ENCODE measurements around the gene GFRA4.

The GFRA4 gene

DNA sequence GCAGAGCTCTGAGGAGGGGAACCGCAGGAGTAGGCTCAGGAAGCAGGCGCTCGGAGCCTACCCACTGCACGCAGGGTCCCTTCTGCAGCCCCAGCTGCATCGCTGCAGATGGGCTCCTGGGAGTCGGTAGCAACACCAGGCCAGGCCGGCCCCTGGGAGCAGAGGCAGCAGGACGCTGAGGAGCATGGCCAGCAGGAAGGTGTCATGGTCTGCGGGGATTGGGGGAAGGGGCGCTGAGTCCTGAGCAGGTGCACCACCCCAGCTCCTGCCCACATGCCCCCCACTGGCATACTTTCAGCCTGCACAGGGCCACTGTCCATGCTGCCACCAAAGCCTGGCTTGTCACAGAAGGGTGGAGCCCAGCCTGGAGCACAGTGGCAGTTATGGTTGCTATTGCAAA is 7.7 kb upstream of the GFRA4 start:
- no peak overlapping the region for H3K4me3 ChIP-seq (ENCODE audit: low read depth in 1 of 2, low read length in 2 of 2)
- H3K9ac ChIP-seq (ENCODE audit: low read length), result no peak overlapping the region
- H3K27ac ChIP-seq (ENCODE audit: low read depth, low read length), result no peak overlapping the region
- H3K36me3 ChIP-seq (ENCODE audit: insufficient read depth, low read length), result peaks cover 38% of the 10 kb centered on the region
- H3K27me3 ChIP-seq (ENCODE audit: control insufficient read depth in 1 of 2, insufficient read depth in 2 of 2, low read length in 2 of 2), result peaks cover 0 to 5% of the 10 kb centered on the region in 2 donors
- H3K9me3 ChIP-seq (ENCODE audit: low read length), result no peaks in the 10 kb centered on the region
- H3K4me1 ChIP-seq (ENCODE audit: insufficient read depth, low read length), result peaks cover 21% of the 10 kb centered on the region

DNA sequence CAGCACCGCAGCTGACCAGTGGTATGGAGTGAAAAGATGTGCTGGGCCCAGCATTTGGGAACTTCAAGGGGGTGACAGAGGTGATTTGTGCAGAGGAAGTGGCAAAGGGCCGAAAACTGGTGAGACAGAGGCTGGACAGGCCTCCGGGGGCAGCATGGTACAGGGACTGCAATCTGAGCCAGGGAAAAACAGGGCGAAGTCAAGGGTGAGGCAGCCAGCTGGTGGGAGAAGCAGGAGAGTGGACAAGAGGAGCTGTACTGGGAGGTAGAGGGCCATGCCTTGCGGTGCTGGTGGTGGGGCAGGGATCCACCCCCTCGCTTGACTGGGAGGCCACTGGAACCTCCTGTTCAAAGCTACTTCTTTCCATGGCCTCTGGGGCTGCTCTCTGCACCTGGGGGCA is 7.3 kb upstream of the GFRA4 start:
- Histone ChIP-seq H3K9me3 (ENCODE audit: low read length) (no peaks in the 10 kb centered on the region), H3K27ac (ENCODE audit: low read depth, low read length) (no peak overlapping the region), H3K4me1 (ENCODE audit: insufficient read depth, low read length) (peaks cover 21% of the 10 kb centered on the region)

DNA sequence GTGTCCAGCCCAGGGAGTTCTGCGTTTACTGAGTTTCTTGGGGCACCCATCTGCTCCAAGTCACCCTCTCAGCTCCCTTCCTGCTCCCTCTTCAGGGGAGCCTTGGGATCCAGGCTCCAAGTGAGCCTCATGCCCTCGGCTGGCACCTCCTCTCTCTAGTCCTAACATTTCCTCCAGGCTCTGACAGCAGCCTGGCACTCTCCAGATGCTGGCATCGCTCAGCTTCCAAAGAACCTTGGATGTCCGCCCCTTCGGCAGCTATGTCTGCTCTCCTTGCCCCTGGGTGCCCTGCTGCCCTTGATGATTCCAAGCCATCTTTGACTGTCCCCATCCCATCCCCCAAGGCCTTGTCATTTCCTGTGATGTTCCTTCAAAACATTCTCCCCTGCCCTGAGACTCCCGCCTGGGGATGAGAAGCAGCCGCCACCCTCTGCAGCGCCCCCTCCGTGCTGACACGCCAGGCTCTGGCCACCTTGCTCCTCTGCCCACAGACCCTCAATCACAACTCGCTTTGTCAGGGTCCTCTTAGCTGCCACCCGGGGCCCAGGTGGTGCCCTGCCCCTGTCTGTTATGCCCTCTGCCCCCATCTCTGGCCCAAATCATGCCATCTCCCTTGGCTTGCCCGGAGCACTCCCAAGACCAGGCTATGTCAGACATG is 6.6 kb upstream of the GFRA4 start:
- Histone ChIP-seq H3K27ac (ENCODE audit: low read depth, low read length) (no peak overlapping the region), H3K36me3 (ENCODE audit: insufficient read depth, low read length) (peaks cover 27% of the 10 kb centered on the region)

More for the DNA sequence above, 7.3 kb upstream of the GFRA4 start:
- Histone ChIP-seq H3K27me3 (ENCODE audit: control insufficient read depth in 1 of 2, insufficient read depth in 2 of 2, low read length in 2 of 2) (peaks cover 0 to 5% of the 10 kb centered on the region in 2 donors), H3K36me3 (ENCODE audit: insufficient read depth, low read length) (peaks cover 34% of the 10 kb centered on the region), H3K4me3 (ENCODE audit: low read depth in 1 of 2, low read length in 2 of 2) (no peak overlapping the region), H3K9ac (ENCODE audit: low read length) (no peak overlapping the region)

DNA sequence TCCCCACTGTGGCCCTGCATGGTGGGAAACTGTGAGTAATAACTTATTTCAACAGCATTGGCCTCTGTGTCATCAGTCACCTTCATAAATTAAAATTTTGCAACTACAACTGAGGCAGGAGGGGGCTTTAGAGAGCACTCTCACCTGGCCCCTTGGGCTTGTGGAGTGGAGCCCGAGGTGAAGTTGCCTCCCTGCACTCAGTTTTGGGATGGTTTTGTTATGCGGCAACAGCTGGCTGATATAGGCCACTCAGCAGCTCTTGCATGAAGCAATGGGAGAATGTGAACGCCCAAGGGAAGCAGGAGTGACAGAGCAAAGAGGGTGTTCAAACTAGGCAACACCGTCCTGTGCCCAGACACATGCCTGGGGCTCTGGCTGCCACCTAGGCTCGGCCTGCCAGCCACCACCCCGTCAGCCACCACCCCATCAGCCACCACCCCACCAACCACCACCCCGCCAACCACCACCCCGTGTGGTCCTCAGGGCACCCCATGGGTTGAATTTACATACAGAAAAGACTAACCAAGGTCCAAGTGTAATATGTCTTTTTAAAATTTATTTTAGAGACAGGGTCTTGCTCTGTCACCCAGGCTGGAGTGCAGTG is 4.3 kb upstream of the GFRA4 start:
- H3K9ac ChIP-seq (ENCODE audit: low read length), result no peak overlapping the region
- no peaks in the 10 kb centered on the region for H3K9me3 ChIP-seq (ENCODE audit: low read length)
- peaks cover 21% of the 10 kb centered on the region for H3K4me1 ChIP-seq (ENCODE audit: insufficient read depth, low read length)
- H3K36me3 ChIP-seq (ENCODE audit: insufficient read depth, low read length), result peaks cover 17% of the 10 kb centered on the region
- H3K4me3 ChIP-seq (ENCODE audit: low read depth in 1 of 2, low read length in 2 of 2), result no peak overlapping the region
- H3K27me3 ChIP-seq (ENCODE audit: control insufficient read depth in 1 of 2, insufficient read depth in 2 of 2, low read length in 2 of 2), result peaks cover 0 to 4% of the 10 kb centered on the region in 2 donors
- no peak overlapping the region for H3K27ac ChIP-seq (ENCODE audit: low read depth, low read length)

More for the DNA sequence above, 6.6 kb upstream of the GFRA4 start:
- H3K27me3 ChIP-seq (ENCODE audit: control insufficient read depth in 1 of 2, insufficient read depth in 2 of 2, low read length in 2 of 2), result peaks cover 0 to 3% of the 10 kb centered on the region in 2 donors
- H3K9ac ChIP-seq (ENCODE audit: low read length), result no peak overlapping the region
- H3K4me1 ChIP-seq (ENCODE audit: insufficient read depth, low read length), result peaks cover 21% of the 10 kb centered on the region
- H3K9me3 ChIP-seq (ENCODE audit: low read length), result no peaks in the 10 kb centered on the region
- no peak overlapping the region for H3K4me3 ChIP-seq (ENCODE audit: low read depth in 1 of 2, low read length in 2 of 2)

DNA sequence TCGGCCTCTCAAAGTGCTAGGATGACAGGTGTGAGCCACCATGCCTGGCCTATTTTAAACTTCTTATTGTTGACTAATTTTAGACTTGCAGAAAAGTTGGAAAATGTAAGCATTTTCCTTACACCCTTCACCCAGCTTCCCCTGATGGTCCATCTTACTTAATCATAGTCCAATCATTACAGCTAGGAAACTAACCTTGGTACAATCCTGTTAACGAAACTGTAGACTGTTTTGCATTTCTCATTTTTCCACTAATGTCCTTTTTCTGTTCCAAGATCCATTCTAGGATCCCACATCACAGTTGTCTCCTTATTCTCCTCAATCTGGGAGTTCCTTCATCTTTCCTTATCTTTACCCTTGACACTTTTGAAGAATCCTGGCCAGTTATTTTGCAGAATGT is 659 bp upstream of the GFRA4 start:
- Histone ChIP-seq H3K9ac (ENCODE audit: low read length) (no peak overlapping the region), H3K27me3 (ENCODE audit: control insufficient read depth in 1 of 2, insufficient read depth in 2 of 2, low read length in 2 of 2) (peaks cover 11 to 38% of the 10 kb centered on the region in 2 donors), H3K27ac (ENCODE audit: low read depth, low read length) (no peak overlapping the region), H3K4me3 (ENCODE audit: low read depth in 1 of 2, low read length in 2 of 2) (no peak overlapping the region), H3K36me3 (ENCODE audit: insufficient read depth, low read length) (peaks cover 8% of the 10 kb centered on the region), H3K9me3 (ENCODE audit: low read length) (no peaks in the 10 kb centered on the region), H3K4me1 (ENCODE audit: insufficient read depth, low read length) (peaks cover 5% of the 10 kb centered on the region)

DNA sequence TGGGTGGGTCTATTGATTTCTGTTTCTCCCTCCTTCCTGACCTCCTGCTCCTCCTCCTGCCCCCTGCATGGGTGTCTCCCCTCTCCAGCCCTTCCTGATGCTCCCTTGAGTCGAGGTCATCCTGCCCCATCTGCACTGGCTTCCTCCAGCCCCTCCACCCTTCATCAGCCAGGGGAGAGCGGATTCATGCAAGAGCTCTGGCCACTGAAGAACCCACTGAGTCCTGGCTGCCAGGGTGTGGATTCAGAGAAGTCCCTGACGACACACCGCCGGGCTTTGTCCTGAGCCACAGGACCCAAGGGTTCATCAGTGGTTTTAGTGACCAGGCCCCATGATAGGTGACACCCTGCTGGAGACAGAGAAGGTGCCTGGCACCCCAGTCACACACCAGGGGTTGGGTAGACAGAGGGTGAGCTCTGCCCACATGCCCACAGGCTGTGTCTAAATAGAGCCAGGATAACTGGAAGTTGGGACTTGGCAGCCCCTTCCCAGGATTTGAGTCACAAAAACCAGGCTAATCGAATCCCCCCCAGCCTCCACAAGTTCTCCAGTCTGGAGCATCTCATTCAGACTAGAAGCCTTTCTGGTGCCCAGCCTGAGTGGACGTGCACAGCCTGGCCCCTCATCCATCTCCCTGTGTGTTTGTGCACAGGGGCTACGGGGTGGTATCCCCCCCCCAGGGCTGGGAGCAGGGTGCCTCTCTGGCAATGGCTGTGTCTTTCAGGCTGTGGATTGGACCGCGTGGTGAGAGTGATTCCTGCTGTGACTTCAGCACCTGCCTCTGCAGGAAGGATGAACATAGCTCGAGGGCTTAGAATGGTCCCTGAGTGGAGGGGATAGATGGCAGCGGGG is 1.2 kb downstream of the GFRA4 start:
- Histone ChIP-seq H3K36me3 (ENCODE audit: insufficient read depth, low read length) (no peaks in the 10 kb centered on the region), H3K4me3 (ENCODE audit: low read depth in 1 of 2, low read length in 2 of 2) (no peak overlapping the region), H3K27me3 (ENCODE audit: control insufficient read depth in 1 of 2, insufficient read depth in 2 of 2, low read length in 2 of 2) (peaks cover 11 to 38% of the 10 kb centered on the region in 2 donors), H3K9me3 (ENCODE audit: low read length) (no peaks in the 10 kb centered on the region), H3K27ac (ENCODE audit: low read depth, low read length) (no peak overlapping the region), H3K9ac (ENCODE audit: low read length) (no peak overlapping the region), H3K4me1 (ENCODE audit: insufficient read depth, low read length) (peaks cover 5% of the 10 kb centered on the region)

DNA sequence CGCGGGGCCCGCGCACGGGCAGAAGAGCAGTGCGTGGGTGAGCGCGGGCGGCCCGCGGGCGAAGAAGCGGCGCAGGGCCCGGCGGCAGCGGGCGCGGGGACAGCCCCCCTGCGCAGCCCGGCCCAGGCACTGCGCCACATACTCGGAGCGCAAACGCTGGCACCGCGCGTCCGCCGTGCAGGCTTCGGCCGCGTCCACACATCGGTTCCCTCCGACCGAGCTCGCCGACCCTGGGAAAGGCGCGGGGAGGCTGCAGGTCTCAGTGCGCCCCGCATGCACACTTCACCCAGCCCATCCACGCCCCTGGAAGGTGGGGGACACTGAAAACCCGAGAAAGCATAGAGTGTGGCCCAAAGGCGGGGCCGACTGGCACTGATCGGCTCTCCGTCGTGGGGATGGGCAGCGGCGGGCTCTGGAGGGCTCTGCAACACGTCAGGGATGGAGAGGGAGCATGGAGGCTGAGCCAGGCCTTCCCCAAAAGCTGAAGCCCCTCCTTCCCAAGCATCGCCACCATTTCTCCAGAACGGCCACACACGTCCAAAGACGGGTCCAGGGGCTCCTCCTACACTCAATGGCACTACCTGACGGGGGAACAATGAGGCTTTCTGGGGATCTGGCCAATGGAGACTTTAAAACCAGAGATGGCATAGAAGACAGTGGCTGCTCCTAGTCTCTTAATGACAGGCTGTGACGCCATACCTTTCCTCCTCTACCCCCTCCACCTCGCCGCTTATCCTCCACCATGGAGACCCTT is 2.0 kb downstream of the GFRA4 start:
- no peaks in the 10 kb centered on the region for H3K9me3 ChIP-seq (ENCODE audit: low read length)
- H3K36me3 ChIP-seq (ENCODE audit: insufficient read depth, low read length), result no peaks in the 10 kb centered on the region
- no peak overlapping the region for H3K4me3 ChIP-seq (ENCODE audit: low read depth in 1 of 2, low read length in 2 of 2)
- no peak overlapping the region for H3K27ac ChIP-seq (ENCODE audit: low read depth, low read length)
- H3K27me3 ChIP-seq (ENCODE audit: control insufficient read depth in 1 of 2, insufficient read depth in 2 of 2, low read length in 2 of 2), result peaks cover 11 to 38% of the 10 kb centered on the region in 2 donors
- H3K9ac ChIP-seq (ENCODE audit: low read length), result no peak overlapping the region
- H3K4me1 ChIP-seq (ENCODE audit: insufficient read depth, low read length), result peaks cover 2% of the 10 kb centered on the region

DNA sequence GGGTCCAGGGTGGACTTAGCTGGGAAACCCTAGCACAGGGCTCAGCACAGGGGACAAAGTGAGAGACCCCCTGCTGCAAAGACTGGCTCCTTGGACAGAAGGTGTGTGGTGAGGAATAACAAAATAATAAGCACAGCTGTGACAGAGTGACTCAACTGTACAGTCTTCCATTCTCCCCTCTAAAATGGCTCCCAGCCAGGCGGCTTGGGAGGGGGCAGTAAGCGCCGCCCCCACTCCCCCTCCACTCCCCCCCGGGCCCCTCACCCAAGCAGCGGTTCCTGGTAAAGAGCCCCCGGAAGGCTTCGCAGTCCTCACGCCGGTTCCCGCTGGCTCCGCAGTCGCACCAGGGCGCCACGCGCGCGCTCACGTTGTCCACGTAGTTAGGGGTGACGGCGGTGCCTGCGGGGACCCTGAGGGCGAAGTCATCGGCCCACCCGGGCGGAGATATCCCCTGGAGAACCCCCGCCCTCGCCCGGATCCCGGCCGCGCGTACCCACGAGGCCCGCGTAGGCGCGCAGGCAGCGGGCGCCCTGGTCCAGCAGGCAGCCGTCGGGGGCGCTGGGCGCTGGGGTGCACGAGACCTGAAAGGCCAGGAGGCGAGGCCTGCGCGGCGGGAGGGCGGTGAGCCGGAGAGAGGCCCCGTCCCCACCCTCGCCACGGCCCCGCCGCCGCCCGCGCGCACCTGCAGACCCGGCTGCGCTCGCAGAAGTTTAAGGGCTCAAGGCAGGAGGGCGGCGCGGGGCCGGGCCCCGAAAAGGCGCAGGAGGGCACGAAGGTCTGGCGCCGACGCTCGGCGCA is 2.7 kb downstream of the GFRA4 start:
- Histone ChIP-seq H3K36me3 (ENCODE audit: insufficient read depth, low read length) (no peaks in the 10 kb centered on the region), H3K4me3 (ENCODE audit: low read depth in 1 of 2, low read length in 2 of 2) (no peak overlapping the region), H3K9ac (ENCODE audit: low read length) (no peak overlapping the region), H3K27me3 (ENCODE audit: control insufficient read depth in 1 of 2, insufficient read depth in 2 of 2, low read length in 2 of 2) (peaks cover 11 to 38% of the 10 kb centered on the region in 2 donors), H3K27ac (ENCODE audit: low read depth, low read length) (no peak overlapping the region), H3K9me3 (ENCODE audit: low read length) (no peaks in the 10 kb centered on the region), H3K4me1 (ENCODE audit: insufficient read depth, low read length) (no peaks in the 10 kb centered on the region)

DNA sequence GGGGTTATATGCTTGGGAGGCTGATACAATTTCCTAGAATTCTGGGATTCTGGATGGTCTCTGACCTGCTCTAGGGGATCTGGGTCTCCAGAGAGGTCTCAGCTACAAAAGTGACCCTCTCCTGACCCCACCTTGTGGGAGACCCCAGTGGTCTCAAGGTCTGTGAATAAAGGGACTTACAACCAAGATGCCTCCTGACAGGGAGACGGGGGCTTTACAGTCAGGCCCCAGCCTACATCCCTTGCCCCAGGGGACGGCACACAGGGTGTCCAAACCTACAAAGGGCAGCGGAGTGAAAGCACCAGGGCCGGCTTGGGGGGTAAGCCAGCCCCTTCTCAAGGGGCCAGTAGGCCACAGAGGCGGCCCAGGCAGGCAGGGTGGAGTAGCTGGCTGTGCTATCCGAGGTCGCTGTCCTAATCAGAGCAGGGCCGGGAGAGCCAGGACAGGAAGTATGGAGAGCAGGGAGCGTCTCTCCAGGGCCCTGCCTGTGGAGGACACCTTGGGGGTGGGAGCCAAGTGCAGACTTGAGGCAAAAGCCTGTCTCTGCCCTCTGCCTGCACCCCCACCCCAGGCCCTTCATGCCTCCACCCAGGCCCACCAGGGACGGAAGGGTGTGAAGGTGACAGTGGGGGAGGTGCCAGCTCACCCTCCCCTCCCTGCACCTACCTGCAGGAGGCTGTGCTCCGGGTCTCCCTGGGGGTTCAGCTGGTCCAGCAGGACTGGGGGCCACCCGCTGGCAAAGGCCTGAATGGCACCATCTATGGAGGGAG is 3.5 kb downstream of the GFRA4 start:
- peaks cover 11 to 38% of the 10 kb centered on the region in 2 donors for H3K27me3 ChIP-seq (ENCODE audit: control insufficient read depth in 1 of 2, insufficient read depth in 2 of 2, low read length in 2 of 2)
- H3K9me3 ChIP-seq (ENCODE audit: low read length), result no peaks in the 10 kb centered on the region
- H3K27ac ChIP-seq (ENCODE audit: low read depth, low read length), result no peak overlapping the region
- no peaks in the 10 kb centered on the region for H3K36me3 ChIP-seq (ENCODE audit: insufficient read depth, low read length)
- H3K4me3 ChIP-seq (ENCODE audit: low read depth in 1 of 2, low read length in 2 of 2), result no peak overlapping the region
- no peak overlapping the region for H3K9ac ChIP-seq (ENCODE audit: low read length)
- H3K4me1 ChIP-seq (ENCODE audit: insufficient read depth, low read length), result no peaks in the 10 kb centered on the region

Measured in muscle layer of colon (tissue), 2 donors.